PFSK-1 (cell line): Measurements from ENCODE around the gene AUTS2.

ENCODE experiments used
- FOXP2 ChIP-seq: optimal IDR thresholded peaks from 2 replicates; pipeline ENCODE3; 2011; ENCODE audit warnings: borderline replicate concordance, control low read depth, inconsistent platforms; ENCODE audit not compliant: insufficient read depth; ENCODE audit errors: extremely low read length, extremely low read depth
- POLR2AphosphoS5 ChIP-seq: IDR thresholded peaks from 2 replicates; pipeline ENCODE4 v1.6.1; 2012; ENCODE audit warnings: low read depth, mild to moderate bottlenecking, control low read depth, low read length, moderate library complexity
- SIN3A ChIP-seq: IDR thresholded peaks from 2 replicates; pipeline ENCODE4 v1.6.1; 2012; ENCODE audit warnings: mild to moderate bottlenecking, low read length, moderate library complexity, borderline replicate concordance; ENCODE audit not compliant: insufficient read depth
- TAF1 ChIP-seq: IDR thresholded peaks from 2 replicates; pipeline ENCODE4 v1.6.1; 2012; ENCODE audit warnings: low read length, control low read depth, borderline replicate concordance; ENCODE audit not compliant: insufficient read depth
- TF ChIP-seq, protein P1 (sequence below), 2 experiments: IDR thresholded peaks; 2 replicates each; pipeline versions ENCODE4 v1.6.1 to v1.8.0; 2011 to 2012; ENCODE audit warnings: low read depth in 2 of 2, low read length in 2 of 2, control low read depth in 1 of 2, inconsistent platforms in 1 of 2, mild to moderate bottlenecking in 1 of 2, moderate library complexity in 1 of 2; ENCODE audit not compliant: insufficient read depth in 1 of 2

Gene AUTS2

DNA sequence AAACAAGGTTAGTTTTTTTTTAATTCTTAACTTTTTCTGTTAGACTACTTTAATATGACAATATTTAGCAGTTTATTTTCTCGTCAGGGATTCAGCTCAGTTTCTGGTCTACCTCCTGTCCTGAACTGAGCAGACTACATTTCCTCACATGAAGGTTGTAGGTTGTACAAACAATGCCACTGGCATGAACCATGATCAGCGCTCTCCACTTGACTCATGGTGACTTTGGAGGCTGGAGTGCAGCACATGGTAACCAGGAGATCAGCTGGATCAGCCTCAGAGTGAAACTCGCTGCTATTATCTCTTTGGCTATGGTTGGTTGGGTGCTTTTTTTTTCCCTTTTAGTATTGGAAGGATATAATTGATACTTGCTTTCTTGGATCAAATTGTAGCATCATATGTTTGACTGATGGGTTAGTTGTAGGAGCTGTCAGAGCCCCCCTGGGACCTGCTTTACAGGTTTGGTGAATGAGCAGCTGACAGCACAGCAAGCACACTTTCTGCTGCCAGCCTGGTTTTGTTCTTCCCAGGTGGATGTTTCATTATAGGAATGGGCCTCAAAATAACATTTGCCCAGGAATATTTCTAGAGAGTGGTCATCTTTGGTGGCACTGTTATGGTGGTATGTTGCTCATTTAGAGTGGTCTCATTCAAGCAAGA is 556.4 kb downstream of the AUTS2 start:
- TF ChIP-seq TAF1 (no peak), SIN3A (no peak), POLR2AphosphoS5 (no peak), FOXP2 (no peak)
- TF ChIP-seq, protein P1, sequence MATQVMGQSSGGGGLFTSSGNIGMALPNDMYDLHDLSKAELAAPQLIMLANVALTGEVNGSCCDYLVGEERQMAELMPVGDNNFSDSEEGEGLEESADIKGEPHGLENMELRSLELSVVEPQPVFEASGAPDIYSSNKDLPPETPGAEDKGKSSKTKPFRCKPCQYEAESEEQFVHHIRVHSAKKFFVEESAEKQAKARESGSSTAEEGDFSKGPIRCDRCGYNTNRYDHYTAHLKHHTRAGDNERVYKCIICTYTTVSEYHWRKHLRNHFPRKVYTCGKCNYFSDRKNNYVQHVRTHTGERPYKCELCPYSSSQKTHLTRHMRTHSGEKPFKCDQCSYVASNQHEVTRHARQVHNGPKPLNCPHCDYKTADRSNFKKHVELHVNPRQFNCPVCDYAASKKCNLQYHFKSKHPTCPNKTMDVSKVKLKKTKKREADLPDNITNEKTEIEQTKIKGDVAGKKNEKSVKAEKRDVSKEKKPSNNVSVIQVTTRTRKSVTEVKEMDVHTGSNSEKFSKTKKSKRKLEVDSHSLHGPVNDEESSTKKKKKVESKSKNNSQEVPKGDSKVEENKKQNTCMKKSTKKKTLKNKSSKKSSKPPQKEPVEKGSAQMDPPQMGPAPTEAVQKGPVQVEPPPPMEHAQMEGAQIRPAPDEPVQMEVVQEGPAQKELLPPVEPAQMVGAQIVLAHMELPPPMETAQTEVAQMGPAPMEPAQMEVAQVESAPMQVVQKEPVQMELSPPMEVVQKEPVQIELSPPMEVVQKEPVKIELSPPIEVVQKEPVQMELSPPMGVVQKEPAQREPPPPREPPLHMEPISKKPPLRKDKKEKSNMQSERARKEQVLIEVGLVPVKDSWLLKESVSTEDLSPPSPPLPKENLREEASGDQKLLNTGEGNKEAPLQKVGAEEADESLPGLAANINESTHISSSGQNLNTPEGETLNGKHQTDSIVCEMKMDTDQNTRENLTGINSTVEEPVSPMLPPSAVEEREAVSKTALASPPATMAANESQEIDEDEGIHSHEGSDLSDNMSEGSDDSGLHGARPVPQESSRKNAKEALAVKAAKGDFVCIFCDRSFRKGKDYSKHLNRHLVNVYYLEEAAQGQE (IDR thresholded peaks at IDR 0.05; ENCODE audit: insufficient read depth in 1 of 2, low read depth in 2 of 2, low read length in 2 of 2), result no peak

DNA sequence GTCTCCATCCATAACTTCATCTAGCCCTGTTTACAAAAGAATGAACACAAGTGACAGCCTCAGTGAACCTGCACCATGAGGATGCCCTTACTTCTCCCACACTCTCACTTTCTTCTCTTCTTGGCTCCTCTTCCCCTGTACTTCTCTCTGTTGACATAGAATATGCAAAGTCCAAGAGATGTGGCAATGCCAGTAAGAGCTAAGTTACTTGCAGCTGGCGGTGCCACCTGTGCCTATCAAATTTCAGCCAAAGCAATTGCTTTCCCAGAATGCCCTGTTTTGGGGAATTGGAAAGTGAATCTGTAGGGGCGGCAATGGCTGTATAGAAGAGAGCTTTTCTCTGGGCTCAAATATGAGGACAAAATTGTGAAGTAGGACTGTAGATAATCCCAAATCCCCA is 557.8 kb downstream of the AUTS2 start:
- TF ChIP-seq, protein P1 (IDR thresholded peaks at IDR 0.05; ENCODE audit: insufficient read depth in 1 of 2, low read depth in 2 of 2, low read length in 2 of 2), result no peak

DNA sequence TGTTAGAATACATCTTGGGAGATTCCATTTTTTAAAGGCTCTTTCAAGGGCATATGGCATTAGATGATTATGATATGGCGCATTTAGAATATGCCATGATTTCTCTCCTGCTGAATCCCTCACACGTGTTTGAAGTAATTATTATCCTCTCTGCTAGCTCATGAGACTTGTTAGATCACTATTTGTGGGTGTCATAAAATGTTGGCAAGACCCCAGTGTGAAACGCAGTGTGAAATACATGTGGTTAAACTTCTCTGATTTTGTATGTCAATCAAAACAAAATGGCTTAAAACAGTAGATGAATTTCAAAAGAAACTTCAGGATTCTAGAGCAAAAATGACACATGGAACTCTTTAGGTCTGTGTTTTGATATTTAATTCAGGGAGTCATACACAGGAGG is 560.8 kb downstream of the AUTS2 start:
- TF ChIP-seq FOXP2, result no peak
- TF ChIP-seq, protein P1 (IDR thresholded peaks at IDR 0.05; ENCODE audit: insufficient read depth in 1 of 2, low read depth in 2 of 2, low read length in 2 of 2), result no peak
- no peak for TF ChIP-seq TAF1
- TF ChIP-seq POLR2AphosphoS5, result no peak
- TF ChIP-seq SIN3A, result no peak

DNA sequence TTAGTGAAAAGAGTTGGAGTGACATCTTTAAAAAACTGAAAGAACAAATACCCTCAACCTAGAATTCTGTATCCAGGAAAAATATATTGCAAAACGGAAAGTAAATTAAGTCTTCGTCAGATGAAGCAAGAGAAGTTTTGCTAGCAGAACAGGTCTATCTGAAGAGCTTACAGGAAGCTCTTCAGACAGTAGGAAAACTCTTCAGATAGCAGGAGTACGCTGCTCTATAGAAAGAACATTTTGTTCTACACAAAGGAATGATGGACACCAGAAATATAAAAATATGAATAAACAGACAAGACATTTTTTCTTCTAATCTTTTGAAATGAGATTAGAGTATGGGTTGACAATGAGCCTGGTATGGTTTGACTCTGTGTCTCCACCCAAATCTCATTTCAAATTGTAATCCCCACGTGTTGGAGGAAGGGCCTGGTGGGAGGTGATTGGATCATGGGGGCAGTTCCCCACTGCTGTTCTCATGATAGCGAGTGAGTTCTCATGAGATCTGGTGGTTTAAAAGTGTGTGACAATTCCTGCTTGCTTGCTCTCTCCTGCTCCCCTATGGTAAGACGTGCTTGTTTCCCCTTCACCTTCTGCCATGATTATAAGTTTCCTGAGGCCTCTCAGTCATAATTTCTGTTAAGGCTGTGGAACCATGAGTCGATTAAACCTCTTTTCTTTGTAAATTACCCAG is 567.3 kb downstream of the AUTS2 start:
- TF ChIP-seq, protein P1 (IDR thresholded peaks at IDR 0.05; ENCODE audit: insufficient read depth in 1 of 2, low read depth in 2 of 2, low read length in 2 of 2), result no peak
- no peak for TF ChIP-seq POLR2AphosphoS5

DNA sequence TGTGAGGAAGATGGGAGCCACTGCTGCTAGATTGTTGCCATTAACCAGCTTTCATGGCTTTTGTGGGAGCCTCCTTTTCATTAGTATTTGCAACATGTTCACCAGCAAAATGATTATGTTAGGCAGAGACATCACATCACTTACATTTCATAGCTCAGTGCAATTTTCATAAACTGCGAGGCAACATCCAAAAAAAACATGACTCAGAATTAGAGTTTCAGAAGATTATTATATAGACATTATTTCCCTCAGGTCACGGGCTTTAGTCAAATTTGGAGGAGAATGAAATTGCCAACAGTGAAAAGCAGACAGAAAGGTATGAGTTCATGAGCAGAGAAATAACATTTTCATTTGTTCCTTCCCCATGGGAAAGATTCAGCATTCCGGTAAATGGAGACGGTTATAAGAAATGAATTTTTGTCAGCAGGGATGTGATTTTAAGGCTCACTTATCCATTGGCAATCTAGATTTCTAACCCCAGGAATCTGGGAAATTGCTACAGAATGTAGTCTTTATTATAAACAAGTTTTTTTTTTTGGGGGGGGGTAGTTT is 573.2 kb downstream of the AUTS2 start:
- TF ChIP-seq TAF1 (no peak), FOXP2 (no peak), SIN3A (no peak), POLR2AphosphoS5 (no peak)
- TF ChIP-seq, protein P1 (IDR thresholded peaks at IDR 0.05; ENCODE audit: insufficient read depth in 1 of 2, low read depth in 2 of 2, low read length in 2 of 2), result no peak
